Large intestine (tissue), 3 donors: Measurements from ENCODE around the gene MAP3K14. TPM values are rescaled to one million over a fixed set of nuclear protein-coding genes. Genes with fewer than 3 reads are reported as not detected.

Experiments used
- DNase-seq, 2 donors: peaks; one replicate each; pipeline versions ENCODE4 v3.0.0 to v3.0.0-alpha.2; 2013
- H3K27ac ChIP-seq: one replicate; pipeline ENCODE4 v1.5.1; 2013; ENCODE audit warnings: low read length
- H3K27me3 ChIP-seq: 2 replicates; pipeline ENCODE4 v1.6.1; 2013; ENCODE audit warnings: low read length; ENCODE audit not compliant: control insufficient read depth, insufficient read depth
- H3K36me3 ChIP-seq: 2 replicates; pipeline ENCODE4 v1.6.1; 2013; ENCODE audit warnings: low read length; ENCODE audit not compliant: control insufficient read depth, insufficient read depth
- H3K4me1 ChIP-seq: one replicate; pipeline ENCODE4 v1.6.1; 2013; ENCODE audit warnings: low read length; ENCODE audit not compliant: control insufficient read depth, insufficient read depth
- H3K4me3 ChIP-seq: one replicate; pipeline ENCODE4 v1.5.1; 2013; ENCODE audit warnings: low read length
- H3K9me3 ChIP-seq: one replicate; pipeline ENCODE4 v1.6.1; 2013; ENCODE audit warnings: mild to moderate bottlenecking, low read depth, low read length, moderate library complexity; ENCODE audit not compliant: control insufficient read depth
- WGBS: methylation state at CpG from one replicate; pipeline ENCODE4 v1.1.5; 2013; ENCODE audit warnings: low lambda C conversion rate; ENCODE audit not compliant: insufficient coverage; 5-methylcytosine and 5-hydroxymethylcytosine counted together
- polyA plus RNA-seq: library from polyadenylated mRNA; unstranded; fragments of 120-200 nt; gene quantifications from one replicate; pipeline ENCODE4 v1.2.1, GENCODE V29; 2013

Gene MAP3K14
- polyA plus RNA-seq, 1 donor = 8.7 TPM

DNA sequence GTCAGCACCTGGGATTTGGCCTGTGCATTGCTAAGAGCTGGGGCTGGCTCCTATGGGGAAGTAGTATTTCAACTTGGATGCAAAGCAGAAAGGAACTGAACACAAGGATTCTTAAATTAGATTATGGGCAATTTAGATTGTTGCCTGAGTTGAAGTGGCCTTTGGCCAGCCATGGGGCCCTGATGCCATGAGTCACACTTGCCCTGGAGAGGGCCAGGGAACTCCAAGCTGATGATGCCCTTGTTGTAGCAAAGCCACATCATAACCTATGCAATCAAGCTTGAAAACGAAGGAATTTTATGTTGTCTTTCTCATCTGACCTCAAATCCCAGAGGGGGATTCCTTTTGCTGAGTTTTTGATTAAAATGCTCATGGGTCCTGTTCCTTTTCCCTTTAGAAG lies 51.0 kb downstream of the MAP3K14 start:
- peaks cover 33% of the 10 kb centered on the region for H3K4me1 ChIP-seq
- peak overlapping the region; percentile 74 for H3K27ac ChIP-seq
- H3K27me3 ChIP-seq = no peaks in the 10 kb centered on the region
- H3K36me3 ChIP-seq = peaks cover 59% of the 10 kb centered on the region
- 33% methylated on average over 1 of the region's 1 CpG for WGBS
- DNase-seq = peak; percentile 62 to 84
- H3K4me3 ChIP-seq = no peak overlapping the region
- H3K9me3 ChIP-seq = no peaks in the 10 kb centered on the region

DNA sequence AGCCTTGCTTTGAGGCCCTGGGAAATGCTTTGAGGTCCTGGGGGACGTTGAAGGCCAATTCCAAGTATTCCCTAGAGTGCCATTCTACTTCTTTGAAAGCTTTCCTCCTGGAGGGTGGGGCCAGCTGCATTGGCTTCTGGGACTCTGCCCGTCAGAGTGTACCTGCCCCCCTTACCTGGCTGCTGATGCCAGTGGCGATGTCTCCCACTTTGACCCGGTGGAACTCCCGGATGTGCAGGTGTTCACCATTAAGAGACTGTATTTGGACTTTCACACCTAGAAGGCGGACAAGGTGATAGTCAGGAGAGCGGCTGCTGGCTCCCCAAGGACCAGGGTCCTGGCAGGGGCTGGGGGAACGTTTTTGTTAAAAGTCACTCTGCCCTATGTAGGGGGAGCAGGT lies 51.8 kb downstream of the MAP3K14 start:
- H3K27me3 ChIP-seq = no peaks in the 10 kb centered on the region
- H3K27ac ChIP-seq = peak overlapping the region; percentile 20
- H3K9me3 ChIP-seq = no peaks in the 10 kb centered on the region
- H3K4me1 ChIP-seq = peaks cover 33% of the 10 kb centered on the region
- H3K36me3 ChIP-seq = peaks cover 50% of the 10 kb centered on the region
- H3K4me3 ChIP-seq = no peak overlapping the region
- peak in 1 of 2 donors; percentile 72 for DNase-seq
- 40% methylated on average over 1 of the region's 8 CpGs for WGBS

DNA sequence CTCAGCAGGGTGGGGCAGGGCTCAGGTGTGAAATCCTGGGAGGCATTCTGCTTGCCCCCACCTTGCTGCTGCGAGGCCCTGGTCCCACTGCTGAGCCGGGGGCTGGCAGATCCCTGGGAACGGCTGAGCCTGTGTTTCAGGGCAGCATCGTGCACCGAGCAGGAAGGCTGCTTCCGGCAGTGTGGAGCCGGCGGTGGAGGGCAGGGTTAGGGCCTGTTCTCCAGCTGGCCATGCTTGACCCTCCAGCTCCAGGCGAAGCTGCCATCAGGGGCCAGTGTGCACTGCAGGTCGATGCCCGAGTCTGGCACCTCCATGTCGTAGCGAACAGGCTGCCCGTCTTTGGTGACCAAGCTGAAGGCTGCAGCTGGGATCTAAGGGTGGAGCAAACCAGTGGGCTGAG lies 52.4 kb downstream of the MAP3K14 start:
- WGBS = no CpG with 5 or more reads among the region's 14 CpGs
- no peak for DNase-seq
- Histone ChIP-seq H3K27ac (no peak overlapping the region), H3K9me3 (no peaks in the 10 kb centered on the region), H3K27me3 (no peaks in the 10 kb centered on the region), H3K4me1 (peaks cover 33% of the 10 kb centered on the region), H3K36me3 (peaks cover 45% of the 10 kb centered on the region), H3K4me3 (no peak overlapping the region)

DNA sequence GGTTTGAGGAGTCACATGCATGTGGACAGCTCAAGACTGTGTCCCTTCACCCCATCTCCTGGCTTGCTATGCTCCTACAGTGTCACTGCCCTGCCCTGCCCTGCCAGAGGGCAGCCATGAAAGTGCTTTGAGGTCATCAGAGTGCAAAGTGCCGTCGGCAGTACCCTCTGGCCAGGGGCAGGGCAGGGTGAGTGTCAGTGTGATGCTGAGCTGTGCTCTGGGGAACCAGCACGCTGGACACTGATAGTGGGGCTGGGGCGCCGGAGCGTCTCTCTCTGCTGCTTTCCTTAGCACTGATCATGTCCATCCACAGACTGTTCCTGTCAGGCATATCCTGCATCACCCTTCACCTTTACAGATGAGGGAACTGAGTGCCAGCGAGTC lies 53.4 kb downstream of the MAP3K14 start:
- H3K4me3 ChIP-seq = no peak overlapping the region
- no CpG with 5 or more reads among the region's 7 CpGs for WGBS
- H3K36me3 ChIP-seq = peaks cover 36% of the 10 kb centered on the region
- H3K9me3 ChIP-seq = no peaks in the 10 kb centered on the region
- H3K27ac ChIP-seq = no peak overlapping the region
- H3K4me1 ChIP-seq = peaks cover 33% of the 10 kb centered on the region
- DNase-seq = no peak
- H3K27me3 ChIP-seq = no peaks in the 10 kb centered on the region

DNA sequence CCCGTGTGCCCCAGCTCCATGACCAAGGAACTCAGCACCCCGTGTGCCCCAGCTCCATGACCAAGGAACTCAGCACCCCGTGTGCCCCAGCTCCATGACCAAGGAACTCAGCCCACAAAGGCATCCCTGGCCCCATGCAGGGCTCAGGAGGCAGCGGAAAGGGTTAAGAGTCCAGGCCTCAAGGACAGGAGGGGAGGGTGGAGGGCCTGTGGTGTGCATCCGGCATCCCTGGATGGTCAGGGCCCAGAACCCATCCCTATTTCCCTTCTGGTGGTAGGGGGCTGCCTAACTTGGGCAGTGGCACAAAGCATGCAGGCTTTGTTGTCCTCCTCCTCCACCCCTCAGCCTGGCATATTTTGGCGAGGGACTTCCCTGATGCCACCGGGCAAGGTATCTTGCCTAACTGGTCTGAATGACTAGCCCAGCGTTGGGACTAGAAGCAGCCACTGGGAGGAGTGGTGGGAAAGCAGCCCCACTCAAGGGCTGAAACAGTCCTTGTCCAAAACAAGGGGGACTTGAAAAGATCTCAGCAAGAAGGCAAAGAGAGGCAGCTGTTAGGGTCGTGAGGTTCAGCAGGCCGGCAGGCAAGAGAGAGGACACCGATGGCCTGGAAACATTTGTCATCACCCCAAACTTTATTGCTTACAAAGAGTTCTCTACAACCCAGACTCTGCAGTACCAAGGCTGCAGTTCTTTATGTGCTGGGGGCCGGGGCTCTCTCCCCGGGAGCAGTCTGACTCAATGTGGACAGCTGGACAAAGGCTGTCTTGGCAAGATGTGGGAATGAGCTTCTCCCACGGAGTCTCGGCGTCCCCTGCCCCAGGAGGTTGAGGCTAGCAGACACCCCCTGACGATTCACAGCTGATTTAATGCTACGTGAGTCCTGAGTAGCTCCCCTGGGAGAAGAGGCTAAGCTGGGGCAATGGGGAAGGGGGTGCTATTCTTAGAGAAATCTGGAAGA lies 54.0 kb downstream of the MAP3K14 start:
- H3K27ac ChIP-seq = no peak overlapping the region
- no peaks in the 10 kb centered on the region for H3K27me3 ChIP-seq
- peaks cover 31% of the 10 kb centered on the region for H3K36me3 ChIP-seq
- H3K4me1 ChIP-seq = peaks cover 33% of the 10 kb centered on the region
- WGBS = no CpG with 5 or more reads among the region's 18 CpGs
- no peak for DNase-seq
- H3K4me3 ChIP-seq = no peak overlapping the region
- no peaks in the 10 kb centered on the region for H3K9me3 ChIP-seq

DNA sequence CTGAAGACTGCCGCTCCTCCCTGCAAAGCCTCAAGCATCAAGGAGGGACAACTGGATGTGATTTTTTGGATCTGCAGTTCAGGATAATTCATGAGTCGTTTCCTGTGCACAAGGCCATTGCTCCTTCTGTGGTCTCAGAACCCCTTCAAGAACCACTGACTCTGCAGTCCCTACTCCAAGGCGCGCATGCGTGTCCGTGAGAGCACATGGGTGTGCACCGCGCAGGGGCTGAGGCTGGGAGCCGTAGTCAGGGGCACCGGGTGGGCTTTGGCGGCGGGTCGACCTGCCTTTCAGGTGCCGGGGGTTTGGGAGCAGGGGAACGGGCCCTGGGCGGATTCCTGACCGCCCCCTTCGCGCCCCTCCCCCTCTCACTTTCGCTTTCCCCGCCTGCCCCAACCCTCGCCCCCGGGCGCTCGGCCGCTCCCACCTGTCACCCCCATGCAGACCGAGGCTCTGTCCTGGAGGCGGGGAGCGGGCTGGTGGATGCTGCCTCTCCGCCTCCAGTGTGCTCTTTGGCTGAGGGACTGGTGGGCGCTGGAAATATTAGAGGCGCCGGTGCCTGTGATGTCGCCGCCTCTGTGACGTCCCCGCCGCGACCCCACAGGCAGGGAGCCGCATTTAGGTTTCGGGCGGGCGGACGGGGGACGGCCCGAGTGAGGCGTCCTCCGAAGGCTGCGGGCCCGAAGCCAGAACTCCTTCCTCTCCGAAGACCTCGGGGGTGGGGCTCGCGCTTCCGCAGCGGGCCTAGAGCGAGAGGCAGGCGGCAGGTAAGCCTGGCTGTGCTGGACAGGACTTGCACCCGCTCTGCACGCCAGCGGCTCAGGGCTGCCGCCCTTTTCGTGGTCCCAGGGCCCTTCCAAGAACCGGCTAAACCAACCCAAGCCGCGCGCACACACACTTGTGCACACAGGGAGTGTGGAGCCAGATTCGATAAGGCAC lies 55.0 kb downstream of the MAP3K14 start, which contains the start of gene SPATA32:
Gene SPATA32, minus strand, starts transcription at position 518 of the 939 bp plus-strand sequence. Its CDS starts 78 bp downstream, at position 440.
- peaks cover 24% of the 10 kb centered on the region for H3K36me3 ChIP-seq
- WGBS = no CpG with 5 or more reads among the region's 68 CpGs
- peak in 1 of 2 donors; percentile 55 for DNase-seq
- H3K27me3 ChIP-seq = no peaks in the 10 kb centered on the region
- peak within 1 kb of the TSS; percentile 62 for H3K4me3 ChIP-seq
- H3K9me3 ChIP-seq = no peaks in the 10 kb centered on the region
- peaks cover 33% of the 10 kb centered on the region for H3K4me1 ChIP-seq
- H3K27ac ChIP-seq = no peak within 1 kb of the TSS

DNA sequence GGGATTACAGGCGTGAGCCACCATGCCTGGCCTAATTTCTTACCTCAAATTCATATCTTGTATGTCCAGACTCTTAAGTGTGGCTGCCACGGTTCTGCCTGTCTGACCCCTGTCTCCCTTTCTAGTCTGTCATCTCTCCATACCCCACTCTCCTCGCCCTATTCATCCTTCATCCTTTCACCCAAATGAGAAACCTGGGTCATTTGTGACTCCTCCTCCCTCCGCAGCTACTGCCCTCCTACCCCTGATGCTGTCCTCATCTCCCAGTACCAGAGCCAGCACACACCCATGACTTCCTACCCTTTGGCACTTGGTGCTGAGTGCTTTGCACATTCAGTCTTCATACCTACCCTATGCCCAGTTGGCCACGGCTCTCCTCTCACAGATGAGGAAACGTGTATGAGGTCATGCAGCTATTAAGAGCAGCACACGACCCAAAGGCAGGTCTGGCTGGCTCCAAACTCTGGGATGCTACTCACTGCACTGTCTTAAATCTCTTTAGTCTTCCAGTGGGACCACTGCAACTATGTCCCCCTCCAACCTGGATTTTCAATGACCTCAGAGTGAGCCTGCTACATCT lies 56.5 kb downstream of the MAP3K14 start:
- Histone ChIP-seq H3K27me3 (no peaks in the 10 kb centered on the region), H3K27ac (no peak overlapping the region), H3K4me1 (peaks cover 19% of the 10 kb centered on the region), H3K9me3 (no peaks in the 10 kb centered on the region), H3K4me3 (no peak overlapping the region), H3K36me3 (peaks cover 15% of the 10 kb centered on the region)
- no CpG with 5 or more reads among the region's 7 CpGs for WGBS
- DNase-seq = no peak

DNA sequence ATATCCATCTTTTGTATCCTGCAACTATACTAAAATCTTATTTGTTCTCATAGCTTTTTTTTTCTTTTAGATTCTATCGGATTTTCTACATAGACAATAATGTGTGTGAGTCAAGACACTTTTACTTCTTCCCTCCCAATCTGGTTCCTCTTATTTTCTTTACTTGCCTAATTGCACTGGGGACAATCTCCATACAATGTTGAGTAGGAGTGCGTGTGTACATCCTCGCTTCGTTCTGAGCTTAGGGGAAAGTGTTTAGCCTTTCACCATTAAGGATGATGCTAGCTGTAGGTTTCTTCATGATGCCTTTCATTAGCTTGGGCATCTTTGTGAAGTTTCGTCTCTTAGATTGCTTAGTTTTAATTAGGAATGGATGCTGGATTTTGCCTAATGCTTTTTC lies 57.8 kb downstream of the MAP3K14 start:
- Histone ChIP-seq H3K4me3 (no peak overlapping the region), H3K4me1 (peaks cover 7% of the 10 kb centered on the region), H3K9me3 (no peaks in the 10 kb centered on the region), H3K27me3 (no peaks in the 10 kb centered on the region), H3K27ac (no peak overlapping the region), H3K36me3 (peaks cover 3% of the 10 kb centered on the region)
- DNase-seq = no peak
- WGBS = no CpG with 5 or more reads among the region's 5 CpGs

DNA sequence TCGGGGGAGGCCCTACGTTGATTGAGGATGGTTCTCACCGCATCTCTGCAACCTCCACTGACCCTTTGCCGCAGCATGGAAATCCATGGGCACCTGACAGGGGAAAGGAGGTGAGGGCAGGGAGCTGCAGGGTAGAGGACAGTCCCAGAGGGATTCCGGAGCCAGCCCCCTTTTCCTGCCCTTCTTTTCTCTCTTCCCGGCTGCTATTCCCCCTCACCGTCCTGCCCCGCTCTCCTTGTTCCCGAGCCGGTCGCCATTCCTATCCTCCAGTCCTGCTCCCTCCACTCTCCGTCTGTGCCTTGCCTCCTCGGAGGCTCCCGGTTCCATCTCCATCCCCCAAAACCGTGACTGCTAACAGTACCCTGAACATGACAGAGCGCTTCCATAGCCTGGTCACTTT lies 59.7 kb downstream of the MAP3K14 start:
- Histone ChIP-seq H3K4me1 (peaks cover under 1% of the 10 kb centered on the region), H3K27me3 (no peaks in the 10 kb centered on the region), H3K9me3 (no peaks in the 10 kb centered on the region), H3K4me3 (no peak overlapping the region), H3K27ac (no peak overlapping the region), H3K36me3 (no peaks in the 10 kb centered on the region)
- no CpG with 5 or more reads among the region's 16 CpGs for WGBS
- DNase-seq = no peak
